Lung (tissue), 12 donors: ENCODE results near the gene SLX1A. TPM values are rescaled to one million over a fixed set of nuclear protein-coding genes. Genes with fewer than 3 reads are reported as not detected.

ENCODE experiments used
- ATAC-seq: fragments of 200-7000 bp; cut with Tn5 transposase; one replicate; pipeline ENCODE4 v1.9.1; 2020; ENCODE audit warnings: moderate number of reproducible peaks; ENCODE audit not compliant: insufficient read depth, low FRiP score
- DNase-seq, 3 donors: peaks; one replicate each; pipeline ENCODE4 v3.0.0-alpha.2; 2013 to 2017
- H3K27ac ChIP-seq, 2 donors: one replicate each; pipeline ENCODE4 v1.5.1; 2013; ENCODE audit warnings: mild to moderate bottlenecking in 2 of 2, moderate library complexity in 2 of 2, control low read depth in 1 of 2, inconsistent platforms in 1 of 2, low read depth in 1 of 2, low read length in 1 of 2
- H3K27me3 ChIP-seq, 3 donors: one replicate each; pipeline ENCODE4 v1.5.1; 2013; ENCODE audit warnings: low read length in 2 of 3; ENCODE audit not compliant: control insufficient read depth in 3 of 3, insufficient read depth in 3 of 3
- H3K36me3 ChIP-seq, 4 donors: one replicate each; pipeline ENCODE4 v1.5.1; 2013; ENCODE audit warnings: low read length in 4 of 4, mild to moderate bottlenecking in 1 of 4, moderate library complexity in 1 of 4; ENCODE audit not compliant: control insufficient read depth in 4 of 4, insufficient read depth in 4 of 4
- H3K4me1 ChIP-seq, 5 donors: one replicate each; pipeline ENCODE4 v1.5.1; 2013; ENCODE audit warnings: low read length in 5 of 5, mild to moderate bottlenecking in 2 of 5, moderate library complexity in 1 of 5; ENCODE audit not compliant: control insufficient read depth in 5 of 5, insufficient read depth in 5 of 5
- H3K4me3 ChIP-seq: one replicate; pipeline ENCODE4 v1.5.1; 2013; ENCODE audit warnings: mild to moderate bottlenecking, control low read depth, moderate library complexity
- H3K9ac ChIP-seq, 2 donors: one replicate each; pipeline ENCODE4 v1.5.1; 2013; ENCODE audit warnings: low read length in 2 of 2, control low read depth in 1 of 2; ENCODE audit not compliant: insufficient read depth in 1 of 2
- H3K9me3 ChIP-seq, 4 donors: one replicate each; pipeline ENCODE4 v1.5.1; 2013; ENCODE audit warnings: low read length in 3 of 4, mild to moderate bottlenecking in 1 of 4, moderate library complexity in 1 of 4; ENCODE audit not compliant: control insufficient read depth in 4 of 4, insufficient read depth in 3 of 4
- CTCF ChIP-seq: IDR thresholded peaks from 2 replicates; pipeline ENCODE4 v1.5.1; 2012; ENCODE audit warnings: mild to moderate bottlenecking; ENCODE audit errors: control extremely low read depth, extremely low read depth
- WGBS, 2 donors: extraction: QIAGEN DNeasy Blood & Tissue Kit; methylation state at CpG; one replicate each; pipeline ENCODE4 v1.1.7; 2013; 5-methylcytosine and 5-hydroxymethylcytosine counted together
- polyA plus RNA-seq, 2 donors: library from polyadenylated mRNA; stranded (reverse); fragments of 200-250 nt; gene quantifications; one replicate each; pipeline ENCODE4 v1.2.1, GENCODE V29; 2013
- total RNA-seq, 2 donors: library from RNA; depleted of rRNA in 1 of 2; stranded (reverse); fragments of >200 nt in 1 of 2; gene quantifications; one replicate each; pipeline ENCODE4 v1.2.1, GENCODE V29; 2014 to 2021
- donor health status: control.
- donor health status: control.
- donor health status: Bipolar disorder and iron deficiency.
- donor health status: healthy.
- donor health status: DM: yes; HTN: yes; CAD: no.

SLX1A gene
- total and polyA plus RNA-seq, 4 donors: 24.0 to 96.0 (median 75.1) TPM

- Histone ChIP-seq H3K27me3 (no peaks in the 10 kb centered on the region), H3K36me3 (no peaks in the 10 kb centered on the region), H3K9me3 (no peaks in the 10 kb centered on the region), H3K27ac (no peak overlapping the region), H3K4me1 (no peaks in the 10 kb centered on the region), H3K4me3 (no peak overlapping the region), H3K9ac (no peak overlapping the region)
- ATAC-seq (no peak), DNase-seq (no peak)
- 87 to 89% methylated on average over 3 of the region's 3 CpGs for WGBS, 2 donors
- TF ChIP-seq CTCF: no peak
These were observed 45.7 kb upstream of the SLX1A start for GRCh38 chr16:30147843-30148510.

GRCh38 chr16:30149250-30149930 lies 44.3 kb upstream of the SLX1A start:
- ATAC-seq: no peak
- Histone ChIP-seq H3K9me3 (no peaks in the 10 kb centered on the region), H3K27ac (no peak overlapping the region), H3K9ac (no peak overlapping the region), H3K36me3 (no peaks in the 10 kb centered on the region), H3K4me1 (no peaks in the 10 kb centered on the region), H3K27me3 (no peaks in the 10 kb centered on the region), H3K4me3 (no peak overlapping the region)
- no peak for TF ChIP-seq CTCF
- DNase-seq: no peak
- WGBS, 2 donors: 58 to 83% methylated on average over 5 of the region's 5 CpGs

DNA sequence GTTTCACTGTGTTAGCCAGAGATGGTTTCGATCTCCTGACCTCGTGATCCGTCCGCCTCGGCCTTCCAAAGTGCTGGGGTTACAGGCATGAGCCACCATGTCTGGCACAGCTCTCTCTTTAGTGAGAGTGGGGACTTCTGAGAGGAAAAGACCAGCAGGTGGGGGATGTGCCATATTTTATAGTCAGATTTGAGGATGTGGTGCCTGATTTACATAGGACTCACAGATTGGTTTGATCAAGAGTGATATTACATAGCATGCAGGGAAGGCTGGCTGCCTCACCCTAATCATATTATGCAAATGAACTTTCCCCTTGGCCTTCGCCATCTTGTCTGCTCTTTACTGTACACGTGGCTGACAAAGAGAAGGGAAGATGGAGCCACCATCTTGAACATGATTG lies 42.6 kb upstream of the SLX1A start:
- TF ChIP-seq CTCF: no peak
- no peaks in the 10 kb centered on the region for H3K4me1 ChIP-seq
- no peak overlapping the region for H3K27ac ChIP-seq
- H3K36me3 ChIP-seq: no peaks in the 10 kb centered on the region
- no peaks in the 10 kb centered on the region for H3K27me3 ChIP-seq
- no peak for DNase-seq
- 89 to 94% methylated on average over 7 of the region's 7 CpGs for WGBS, 2 donors
- no peak overlapping the region for H3K9ac ChIP-seq
- H3K9me3 ChIP-seq: no peaks in the 10 kb centered on the region
- no peak for ATAC-seq
- no peak overlapping the region for H3K4me3 ChIP-seq
